Neural cell (in vitro differentiated cells): ENCODE data around the gene SAMD4B. TPM values are rescaled to one million over a fixed set of nuclear protein-coding genes. Genes with fewer than 3 reads are reported as not detected.
A peak's percentile ranks its signal among the peaks of the same experiment; 100 is the strongest.

ENCODE experiments used
- H2AFZ ChIP-seq: fragments of 200-600, 300-800 bp; sonication (generic), shearing (Covaris generic); 2 replicates; pipeline ENCODE4 v1.6.0; 2014; ENCODE audit warnings: low read depth, mild to moderate bottlenecking, antibody characterized with exemption, low read length, moderate library complexity
- H3F3A ChIP-seq: fragments of 200-600 bp; shearing (Covaris generic); 2 replicates; pipeline ENCODE4 v1.6.1; 2016; ENCODE audit warnings: mild to moderate bottlenecking, moderate library complexity, mixed read lengths, antibody characterized with exemption, low read length; ENCODE audit not compliant: insufficient read depth, poor library complexity, severe bottlenecking
- H3K27ac ChIP-seq: fragments of 200-600, 300-800 bp; sonication (generic), shearing (Covaris generic); 2 replicates; pipeline ENCODE4 v1.5.1; 2014; ENCODE audit warnings: mild to moderate bottlenecking, low read length, moderate library complexity
- H3K27me3 ChIP-seq: fragments of 300-800, 200-600 bp; sonication (generic), shearing (Covaris generic); 2 replicates; pipeline ENCODE4 v1.6.0; 2014; ENCODE audit warnings: mild to moderate bottlenecking, low read depth, low read length, moderate library complexity; ENCODE audit not compliant: insufficient read depth
- H3K36me3 ChIP-seq: fragments of 300-800, 200-600 bp; sonication (generic), shearing (Covaris generic); 2 replicates; pipeline ENCODE4 v1.5.1; 2014; ENCODE audit warnings: mild to moderate bottlenecking, antibody characterized with exemption, low read length, moderate library complexity; ENCODE audit not compliant: insufficient read depth
- H3K4me2 ChIP-seq: fragments of 300-800, 200-600 bp; sonication (generic), shearing (Covaris generic); 2 replicates; pipeline ENCODE4 v1.6.0; 2014; ENCODE audit warnings: mild to moderate bottlenecking, low read length
- H3K4me3 ChIP-seq: fragments of 300-800, 200-600 bp; sonication (generic), shearing (Covaris generic); 2 replicates; pipeline ENCODE4 v1.5.1; 2014; ENCODE audit warnings: mild to moderate bottlenecking, low read length, moderate library complexity
- H3K79me2 ChIP-seq: fragments of 200-600 bp; shearing (Covaris generic); replicated peaks from 2 replicates; pipeline ENCODE4 v1.6.0; 2014; ENCODE audit warnings: mild to moderate bottlenecking, low read length, moderate library complexity; ENCODE audit not compliant: insufficient read depth
- H3K9ac ChIP-seq: fragments of 300-800, 200-600 bp; sonication (generic), shearing (Covaris generic); 2 replicates; pipeline ENCODE4 v1.6.1; 2016; ENCODE audit warnings: mild to moderate bottlenecking, low read length, mixed read lengths
- H3K9me2 ChIP-seq: fragments of 200-600 bp; shearing (Covaris generic); 2 replicates; pipeline ENCODE4 v1.6.1; 2016; ENCODE audit warnings: mild to moderate bottlenecking, low read length, mixed read lengths; ENCODE audit not compliant: insufficient read depth
- H3K9me3 ChIP-seq: fragments of 200-600, 300-800 bp; sonication (generic), shearing (Covaris generic); 2 replicates; pipeline ENCODE4 v1.6.1; 2016; ENCODE audit warnings: mild to moderate bottlenecking, mixed run types, low read length, moderate library complexity, mixed read lengths
- H4K20me1 ChIP-seq: fragments of 200-600 bp; shearing (Covaris generic); 2 replicates; pipeline ENCODE4 v1.6.1; 2016; ENCODE audit warnings: mild to moderate bottlenecking, mixed run types; ENCODE audit not compliant: insufficient read depth
- CTCF ChIP-seq: fragments of 450-650 bp; IDR thresholded peaks from 2 replicates; pipeline ENCODE4 v1.5.1; 2014; ENCODE audit warnings: antibody characterized with exemption, mild to moderate bottlenecking, moderate library complexity; ENCODE audit not compliant: poor library complexity, severe bottlenecking
- EP300 ChIP-seq: fragments of 450-650 bp; conservative IDR thresholded peaks from 2 replicates; pipeline ENCODE4 v1.6.1; 2014; ENCODE audit warnings: antibody characterized with exemption, mild to moderate bottlenecking, moderate library complexity; ENCODE audit not compliant: poor library complexity, severe bottlenecking
- EZH2 ChIP-seq: fragments of 200-600, 300-800 bp; shearing (Covaris generic), sonication (generic); IDR thresholded peaks from 2 replicates; pipeline ENCODE4 v1.6.1; 2014; ENCODE audit warnings: antibody characterized with exemption, low read length, borderline replicate concordance, mild to moderate bottlenecking; ENCODE audit not compliant: insufficient read depth, poor library complexity, severe bottlenecking
- MXI1 ChIP-seq: fragments of 450-650 bp; conservative IDR thresholded peaks from 2 replicates; pipeline ENCODE4 v1.6.1; 2014; ENCODE audit warnings: antibody characterized with exemption, mild to moderate bottlenecking; ENCODE audit not compliant: poor library complexity, severe bottlenecking
- POLR2AphosphoS5 ChIP-seq: IDR thresholded peaks from 2 replicates; pipeline ENCODE4 v1.6.1; 2012
- RAD21 ChIP-seq: fragments of 450-650 bp; conservative IDR thresholded peaks from 2 replicates; pipeline ENCODE4 v1.6.1; 2014; ENCODE audit warnings: antibody characterized with exemption, mild to moderate bottlenecking, moderate library complexity
- REST ChIP-seq: IDR thresholded peaks from 2 replicates; pipeline ENCODE4 v1.6.1; 2012; ENCODE audit warnings: borderline replicate concordance
- SMC3 ChIP-seq: fragments of 450-650 bp; conservative IDR thresholded peaks from 2 replicates; pipeline ENCODE4 v1.6.1; 2014; ENCODE audit warnings: antibody characterized with exemption, mild to moderate bottlenecking, moderate library complexity; ENCODE audit not compliant: poor library complexity
- TAF1 ChIP-seq: IDR thresholded peaks from 2 replicates; pipeline ENCODE4 v1.6.1; 2012; ENCODE audit warnings: low read depth
- polyA plus RNA-seq: library from polyadenylated mRNA; depleted of rRNA; stranded (reverse); fragments of >200 nt; gene quantifications from 2 replicates; pipeline ENCODE4 v1.2.3, GENCODE V29; 2014

Gene SAMD4B
- polyA plus RNA-seq, 1 donor from 2014 or later = 19.3 TPM

- Histone ChIP-seq H3K9me2 (no peaks in the 10 kb centered on the region), H3K27me3 (peaks cover 52% of the 10 kb centered on the region), H4K20me1 (no peaks in the 10 kb centered on the region), H3F3A (no peaks in the 10 kb centered on the region), H3K9ac (peak within 1 kb of the TSS; percentile 23), H3K4me2 (peak within 1 kb of the TSS; percentile 30), H3K36me3 (no peaks in the 10 kb centered on the region), H2AFZ (no peak within 1 kb of the TSS), H3K27ac (no peak within 1 kb of the TSS), H3K79me2 (no peaks in the 10 kb centered on the region), H3K4me3 (peak within 1 kb of the TSS; percentile 58), H3K9me3 (no peaks in the 10 kb centered on the region)
- TF ChIP-seq SMC3 = no peak
- TF ChIP-seq RAD21 = no peak
- TF ChIP-seq MXI1 = no peak
Measured at GRCh38 chr19:39406656-39407409, 64.6 kb downstream of the SAMD4B start, which contains the start of gene ZFP36. Gene ZFP36 (plus strand): TSS chr19:39406847. CDS start chr19:39406905, 58 bp downstream.

- Histone ChIP-seq H3K4me3 (peak overlapping the region; percentile 58), H3K27ac (no peak overlapping the region), H3F3A (no peaks in the 10 kb centered on the region), H4K20me1 (no peaks in the 10 kb centered on the region), H3K4me2 (no peak overlapping the region), H2AFZ (no peak overlapping the region), H3K79me2 (no peaks in the 10 kb centered on the region), H3K9me3 (no peaks in the 10 kb centered on the region), H3K36me3 (no peaks in the 10 kb centered on the region), H3K27me3 (peaks cover 52% of the 10 kb centered on the region), H3K9ac (no peak overlapping the region), H3K9me2 (no peaks in the 10 kb centered on the region)
- TF ChIP-seq EZH2 (no peak), CTCF (no peak), TAF1 (no peak), REST (no peak), POLR2AphosphoS5 (no peak), MXI1 (no peak), SMC3 (no peak), RAD21 (no peak), EP300 (no peak)
Measured at GRCh38 chr19:39407410-39407659, 65.1 kb downstream of the SAMD4B start.
